T-helper 17 cell (primary cell): Measurements from ENCODE around the gene TNFRSF1A. TPM values are rescaled to one million over a fixed set of nuclear protein-coding genes. Genes with fewer than 3 reads are reported as not detected.

Source experiments
- ATAC-seq: fragments of 150-1000 bp; cut with Tn5 transposase; 2 replicates; pipeline ENCODE4 v1.10.0; 2021; ENCODE audit warnings: mild to moderate bottlenecking, moderate library complexity
- DNase-seq, 3 donors: peaks; one replicate each; pipeline versions ENCODE4 v3.0.0 to v3.0.0-alpha.2; 2020 to 2021
- H3K9me3 ChIP-seq: one replicate; pipeline ENCODE4 v1.7.0; 2013; ENCODE audit warnings: low read length, mild to moderate bottlenecking; ENCODE audit not compliant: control insufficient read depth, poor library complexity, severe bottlenecking
- H3K27ac Mint-ChIP-seq: one replicate; pipeline ENCODE4 v1.8.0; 2022; ENCODE audit warnings: mild to moderate bottlenecking, moderate library complexity, mixed read lengths
- H3K27me3 Mint-ChIP-seq: one replicate; pipeline ENCODE4 v1.8.0; 2022; ENCODE audit warnings: mixed read lengths
- H3K36me3 Mint-ChIP-seq: one replicate; pipeline ENCODE4 v1.8.0; 2022; ENCODE audit warnings: low read depth, mixed read lengths
- H3K4me1 Mint-ChIP-seq: one replicate; pipeline ENCODE4 v1.8.0; 2022; ENCODE audit warnings: mild to moderate bottlenecking, mixed read lengths
- H3K4me3 Mint-ChIP-seq: one replicate; pipeline ENCODE4 v1.8.0; 2022; ENCODE audit warnings: mild to moderate bottlenecking, moderate library complexity, mixed read lengths
- total RNA-seq, 4 donors: library from RNA in 2 of 4; stranded (reverse) in 2 of 4; gene quantifications; one replicate each; pipeline ENCODE4 v1.2.3 and lab custom pipeline; 2022 to 2026

Gene TNFRSF1A
- total RNA-seq, 2 donors from 2014 or later: 22.4 to 23.0 TPM

DNA sequence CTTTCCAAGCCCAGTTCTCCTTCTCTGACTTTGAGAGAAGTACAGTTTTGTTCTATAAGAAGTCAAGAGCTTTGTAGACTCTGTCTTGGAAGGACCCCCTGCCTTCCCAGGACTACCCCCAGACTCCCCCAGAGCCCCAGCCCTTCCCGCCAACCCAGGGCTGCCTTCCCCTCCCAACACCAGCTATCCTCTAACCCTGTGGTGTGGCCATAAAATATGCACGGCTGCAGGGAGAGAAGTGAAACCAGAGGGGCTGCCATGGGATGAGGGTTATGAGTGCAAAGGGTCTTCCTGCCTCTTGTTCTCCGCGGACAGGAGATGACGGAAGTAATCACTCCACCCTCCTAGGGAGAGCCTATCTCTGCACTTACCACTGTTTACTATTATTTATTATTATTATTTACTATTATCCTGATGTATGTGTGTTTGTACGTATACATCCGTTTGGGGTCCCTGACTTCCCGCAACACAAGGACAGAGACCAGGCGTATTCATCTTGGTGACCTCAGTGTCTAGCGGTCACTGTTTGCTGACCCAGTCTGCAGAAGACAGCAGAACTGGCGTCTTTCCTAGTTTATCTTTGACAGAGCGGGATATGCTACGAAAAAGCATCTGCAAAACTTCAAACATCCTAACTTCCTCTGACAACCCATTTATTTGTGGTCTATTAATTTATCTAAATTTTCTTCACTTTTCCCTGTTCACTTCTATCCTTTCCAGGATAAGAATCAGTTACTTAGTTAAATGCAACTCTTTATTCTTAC lies 37.0 kb upstream of the TNFRSF1A start:
- Mint-ChIP-seq H3K36me3 (peaks cover 2% of the 10 kb centered on the region), H3K27me3 (peaks cover 27% of the 10 kb centered on the region), H3K4me3 (no peak overlapping the region), H3K4me1 (peaks cover 21% of the 10 kb centered on the region), H3K27ac (no peak overlapping the region)
- no peaks in the 10 kb centered on the region for H3K9me3 ChIP-seq
- ATAC-seq (no peak), DNase-seq (no peak)

DNA sequence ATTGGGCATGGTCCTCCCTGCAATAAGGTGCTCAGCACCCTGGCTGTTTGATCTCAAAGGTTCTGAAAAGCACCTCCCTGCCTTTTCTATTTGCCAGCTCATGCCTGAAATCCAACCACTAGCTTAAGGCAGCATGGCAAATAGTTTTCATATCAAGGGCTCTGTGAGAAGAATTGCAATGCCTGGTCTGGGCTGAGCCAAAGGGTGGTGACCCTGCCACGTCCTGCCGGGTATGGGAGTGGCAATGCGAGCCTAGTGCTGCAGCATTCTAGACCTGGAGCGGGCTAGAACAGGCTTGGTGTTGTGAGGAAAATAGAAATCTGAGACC lies 35.8 kb upstream of the TNFRSF1A start:
- Mint-ChIP-seq H3K27me3 (peaks cover 28% of the 10 kb centered on the region), H3K27ac (peak overlapping the region; percentile 85), H3K4me1 (peaks cover 32% of the 10 kb centered on the region), H3K36me3 (no peaks in the 10 kb centered on the region), H3K4me3 (peak overlapping the region; percentile 15)
- H3K9me3 ChIP-seq: no peaks in the 10 kb centered on the region
- DNase-seq: no peak
- no peak for ATAC-seq

DNA sequence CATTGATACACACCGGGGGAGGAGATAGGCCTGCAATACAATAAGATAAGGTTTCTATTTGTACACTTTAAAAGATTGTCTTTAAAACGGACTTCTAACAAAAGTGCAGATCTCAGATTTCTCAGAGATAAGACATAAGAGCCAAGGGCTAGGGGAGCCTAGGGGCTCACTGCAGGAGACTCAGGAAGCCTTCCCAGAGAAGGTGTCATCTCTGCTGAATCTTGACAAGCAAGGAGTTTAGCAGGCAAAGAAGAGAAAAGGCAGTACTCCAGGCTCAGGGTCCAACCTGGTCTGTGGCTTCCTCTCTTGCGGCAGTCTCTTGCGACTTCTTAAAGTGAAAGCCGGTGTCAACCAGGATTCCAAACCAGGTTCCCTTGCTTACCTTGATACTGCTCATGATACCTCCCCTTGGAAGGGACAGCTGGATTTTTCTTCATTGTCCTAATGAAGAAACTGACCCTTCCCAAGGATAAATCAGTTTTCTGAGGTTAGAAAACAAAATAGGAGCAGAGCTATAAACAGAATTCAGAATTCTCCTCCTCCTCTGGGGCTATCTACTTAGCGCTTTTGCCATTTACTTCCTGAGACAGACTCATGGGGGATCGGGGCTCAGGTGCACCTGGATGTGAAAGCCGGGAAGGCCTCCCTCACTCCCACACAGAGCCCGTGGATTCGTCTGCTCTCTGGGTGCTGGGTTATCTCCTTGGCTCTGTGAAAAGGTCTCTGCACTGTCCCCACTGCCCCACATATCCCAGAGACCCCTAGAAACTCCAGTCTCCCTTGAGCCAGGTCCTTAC lies 35.2 kb upstream of the TNFRSF1A start:
- Mint-ChIP-seq H3K27me3 (peaks cover 23% of the 10 kb centered on the region), H3K4me1 (peaks cover 34% of the 10 kb centered on the region), H3K36me3 (no peaks in the 10 kb centered on the region), H3K4me3 (peak overlapping the region; percentile 64), H3K27ac (peak overlapping the region; percentile 85)
- ATAC-seq (peak; percentile 62), DNase-seq (no peak)
- no peaks in the 10 kb centered on the region for H3K9me3 ChIP-seq

DNA sequence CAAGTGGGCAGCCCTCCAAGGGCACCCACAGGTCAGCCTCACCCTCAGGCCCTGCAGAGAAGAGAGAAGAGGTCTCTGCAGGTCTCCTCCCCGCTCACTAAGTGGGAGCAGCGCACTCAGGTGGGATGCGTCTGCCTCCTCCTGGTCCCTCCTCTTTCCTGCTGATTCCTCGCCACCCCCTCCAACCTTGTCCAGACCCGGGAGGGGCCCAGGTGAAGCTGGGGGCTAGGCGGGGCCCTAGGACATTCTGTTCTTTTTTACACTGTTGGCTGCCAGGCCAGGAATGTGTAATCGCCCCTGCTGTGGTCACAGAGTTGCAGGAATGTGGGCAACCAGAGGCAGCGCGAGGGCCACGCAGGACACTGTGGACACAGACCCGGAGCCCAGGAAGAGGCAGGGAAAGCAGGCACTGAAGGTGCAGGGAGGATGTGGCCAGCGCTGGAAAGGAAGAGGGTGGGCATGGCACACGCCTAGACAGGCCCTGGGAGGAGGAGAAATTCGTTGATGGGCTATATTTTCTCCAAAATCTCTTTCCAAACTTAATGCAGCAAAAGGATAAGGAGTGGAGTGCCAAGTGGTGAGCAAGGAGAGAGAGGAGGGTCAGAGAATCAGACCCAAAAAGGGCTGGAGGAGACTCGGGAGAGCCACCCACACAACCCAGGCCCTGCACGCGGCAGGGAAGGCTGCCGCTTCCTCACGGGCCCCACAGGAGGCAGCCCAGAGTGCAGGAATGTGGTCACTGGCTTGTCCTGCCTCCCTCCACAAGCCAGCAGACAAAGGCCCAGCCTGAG lies 34.4 kb upstream of the TNFRSF1A start:
- Mint-ChIP-seq H3K27me3 (peaks cover 15% of the 10 kb centered on the region), H3K4me1 (peaks cover 34% of the 10 kb centered on the region), H3K36me3 (no peaks in the 10 kb centered on the region), H3K27ac (peak overlapping the region; percentile 85), H3K4me3 (peak overlapping the region; percentile 71)
- no peaks in the 10 kb centered on the region for H3K9me3 ChIP-seq
- DNase-seq (no peak), ATAC-seq (peak; percentile 61)

DNA sequence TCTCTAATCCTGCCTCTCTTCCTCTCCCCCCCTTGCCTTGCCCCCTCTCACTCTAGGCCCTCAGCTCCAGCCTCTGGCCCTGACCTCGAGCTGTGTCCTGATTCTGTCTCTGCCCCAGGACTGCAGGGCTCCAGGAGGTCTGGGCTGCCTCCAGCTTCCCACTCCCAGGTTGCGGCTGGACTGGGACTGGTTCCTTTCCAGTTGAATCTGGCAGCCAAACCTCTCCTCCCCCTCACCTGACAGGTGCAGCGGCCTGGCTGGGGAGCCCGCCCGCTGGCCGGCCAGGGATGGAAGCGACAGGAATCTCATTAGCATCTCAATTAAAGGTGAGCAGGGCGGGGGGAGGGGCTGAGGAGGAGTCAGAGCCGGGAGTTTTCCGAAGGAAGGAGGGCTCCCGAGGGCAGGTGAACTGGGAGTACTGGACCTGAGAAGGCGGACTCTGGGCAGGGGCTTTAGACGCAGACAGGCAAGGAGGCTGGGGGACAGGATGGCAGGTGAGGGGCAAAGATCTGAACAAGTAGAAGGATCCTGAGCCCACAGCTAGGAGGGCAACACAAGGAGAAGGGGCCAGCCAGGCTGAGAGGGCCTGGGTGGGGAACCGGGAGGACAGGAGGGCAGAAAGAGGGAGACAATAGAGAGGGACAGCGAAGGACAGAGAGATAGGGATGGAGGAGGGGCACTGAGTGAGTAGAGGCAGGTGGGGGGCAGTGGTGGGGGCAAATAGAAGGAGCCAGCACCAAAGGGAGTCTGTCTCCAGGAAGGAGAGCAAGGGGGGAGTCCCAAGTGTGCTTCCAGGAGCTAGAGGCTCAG lies 33.6 kb upstream of the TNFRSF1A start, which contains the start of gene SCNN1A:
TSS of gene SCNN1A (minus strand) at position 295 of the 810 bp plus-strand sequence. CDS start 780 bp downstream, outside the sequence.
- Mint-ChIP-seq H3K27ac (peak within 1 kb of the TSS; percentile 85), H3K4me3 (peak within 1 kb of the TSS; percentile 71), H3K36me3 (no peaks in the 10 kb centered on the region), H3K27me3 (peaks cover 7% of the 10 kb centered on the region), H3K4me1 (peaks cover 30% of the 10 kb centered on the region)
- ATAC-seq (no peak), DNase-seq (no peak)
- H3K9me3 ChIP-seq: no peaks in the 10 kb centered on the region

DNA sequence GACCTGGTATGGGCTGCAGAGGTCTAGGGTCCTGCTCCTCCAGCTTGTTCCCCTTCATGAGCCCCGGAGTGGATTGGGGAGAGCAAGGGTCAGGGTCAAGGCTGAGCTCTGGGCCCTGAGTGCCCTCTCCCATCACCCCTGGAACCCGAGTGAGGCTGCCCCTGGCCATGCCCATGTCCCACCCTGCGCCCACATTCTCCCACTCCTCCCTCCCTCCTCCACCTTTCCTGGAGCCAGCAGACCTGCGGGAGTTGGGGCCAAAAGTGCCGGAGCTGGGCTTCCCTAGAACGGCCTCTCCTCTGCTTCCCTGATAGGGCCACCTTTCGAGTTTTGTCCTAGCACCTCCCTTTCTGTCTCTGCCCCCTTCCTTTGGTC lies 32.9 kb upstream of the TNFRSF1A start:
- no peaks in the 10 kb centered on the region for H3K9me3 ChIP-seq
- ATAC-seq: no peak
- Mint-ChIP-seq H3K36me3 (no peaks in the 10 kb centered on the region), H3K27me3 (peaks cover 7% of the 10 kb centered on the region), H3K27ac (no peak overlapping the region), H3K4me3 (no peak overlapping the region), H3K4me1 (peaks cover 30% of the 10 kb centered on the region)
- DNase-seq: no peak

DNA sequence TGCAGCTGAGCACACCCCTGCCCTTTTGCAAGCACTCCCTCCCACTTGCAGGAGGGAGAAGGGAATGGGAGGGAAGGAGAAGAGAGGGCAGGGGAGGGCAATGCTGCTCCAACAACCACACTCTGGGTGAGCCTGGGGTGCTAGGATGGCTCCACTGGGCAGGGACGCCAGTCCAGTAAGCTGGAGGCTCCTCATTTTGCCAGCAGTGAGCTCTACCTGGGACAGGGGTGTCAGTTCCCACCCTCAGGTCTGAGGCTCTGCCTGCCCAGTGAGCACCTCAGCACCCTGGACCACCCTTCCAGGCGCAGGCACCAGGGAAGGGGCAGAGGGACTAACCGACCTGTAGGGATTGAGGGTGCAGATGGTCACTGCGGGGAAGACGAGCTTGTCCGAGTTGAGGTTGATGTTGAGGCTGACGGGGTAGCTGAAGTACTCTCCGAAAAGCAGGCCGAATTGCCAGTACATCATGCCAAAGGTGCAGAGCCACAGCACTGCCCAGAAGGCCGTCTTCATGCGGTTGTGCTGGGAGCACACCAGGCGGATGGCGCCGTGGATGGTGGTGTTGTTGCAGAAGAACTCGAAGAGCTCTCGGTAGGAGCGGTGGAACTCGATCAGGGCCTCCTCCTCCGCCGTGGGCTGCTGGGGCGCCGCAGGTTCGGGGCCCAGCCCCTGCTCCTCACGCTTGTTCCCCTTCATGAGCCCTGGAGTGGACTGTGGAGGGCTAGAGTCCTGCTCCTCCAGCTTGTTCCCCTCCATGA lies 32.3 kb upstream of the TNFRSF1A start:
- no peak overlapping the region for H3K4me3 Mint-ChIP-seq
- DNase-seq (no peak), ATAC-seq (no peak)
- H3K36me3 Mint-ChIP-seq: no peaks in the 10 kb centered on the region
- H3K27ac Mint-ChIP-seq: no peak overlapping the region
- H3K4me1 Mint-ChIP-seq: peaks cover 30% of the 10 kb centered on the region
- H3K9me3 ChIP-seq: no peaks in the 10 kb centered on the region
- peaks cover 7% of the 10 kb centered on the region for H3K27me3 Mint-ChIP-seq

DNA sequence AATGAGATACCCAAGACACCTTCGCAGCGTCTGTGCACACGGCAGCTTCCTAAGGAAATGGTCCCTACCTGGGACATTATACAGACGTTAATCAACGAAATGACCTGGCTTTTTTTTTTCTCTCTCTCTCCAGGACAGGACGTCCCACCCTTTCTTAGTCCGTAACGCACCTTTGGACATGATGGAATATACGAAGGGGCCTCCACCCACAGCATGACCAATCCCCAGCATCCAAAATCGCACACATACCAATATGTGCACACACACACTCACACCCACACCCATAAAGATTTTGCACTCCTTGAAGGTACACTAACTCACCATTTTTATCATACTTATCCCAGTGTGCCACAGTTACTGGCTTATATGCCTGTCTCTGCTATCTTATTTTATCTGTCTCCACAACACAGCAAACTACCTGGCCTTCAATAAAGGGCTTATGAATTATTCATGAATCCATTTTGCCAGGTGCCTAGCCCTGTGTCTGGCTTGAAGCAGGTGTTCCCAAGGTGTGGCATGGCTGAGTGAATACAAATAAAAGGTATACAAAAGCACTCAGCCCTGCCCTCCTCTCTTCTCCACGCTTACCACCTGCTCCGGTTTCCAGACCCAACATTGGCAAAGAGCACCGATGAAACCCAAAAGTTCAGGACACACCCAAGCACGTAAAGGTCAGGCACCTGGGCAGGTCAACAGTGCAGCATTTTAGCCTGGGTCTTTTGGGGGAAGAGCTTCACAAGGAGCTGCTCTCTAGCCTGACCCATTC lies 31.3 kb upstream of the TNFRSF1A start:
- DNase-seq (no peak), ATAC-seq (no peak)
- no peak overlapping the region for H3K27ac Mint-ChIP-seq
- H3K9me3 ChIP-seq: no peaks in the 10 kb centered on the region
- H3K4me1 Mint-ChIP-seq: peaks cover 30% of the 10 kb centered on the region
- H3K4me3 Mint-ChIP-seq: no peak overlapping the region
- H3K27me3 Mint-ChIP-seq: peaks cover 7% of the 10 kb centered on the region
- H3K36me3 Mint-ChIP-seq: no peaks in the 10 kb centered on the region

DNA sequence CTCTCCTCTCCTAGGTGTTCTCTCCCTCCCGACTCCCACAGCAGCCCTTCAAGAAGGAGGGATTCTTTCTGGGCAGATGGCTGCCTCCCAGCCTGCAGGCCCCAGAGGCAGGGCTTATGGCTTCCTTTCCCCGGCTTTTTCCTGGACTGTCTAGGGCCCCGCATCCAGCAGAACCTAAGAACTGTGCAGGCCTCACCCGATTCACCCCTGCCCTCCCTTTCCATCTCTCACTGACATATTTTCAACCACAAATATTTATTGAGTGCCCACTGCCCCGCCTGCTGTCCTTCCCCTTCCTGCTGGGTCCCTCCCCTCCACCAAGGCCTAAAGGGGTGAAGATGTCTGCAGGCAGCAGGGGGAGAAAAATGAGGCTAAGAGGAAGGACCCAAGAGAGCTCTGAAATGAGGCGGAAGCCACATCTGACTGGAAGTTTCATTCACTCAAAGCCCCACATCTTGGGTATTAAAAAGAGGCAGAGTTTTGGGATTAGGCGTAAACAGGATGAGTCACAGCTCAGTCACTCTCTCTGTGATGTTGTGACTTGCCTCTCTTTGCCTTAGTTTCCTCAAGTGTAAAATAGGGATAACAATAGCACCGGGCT lies 30.6 kb upstream of the TNFRSF1A start:
- Mint-ChIP-seq H3K27ac (no peak overlapping the region), H3K27me3 (peaks cover 7% of the 10 kb centered on the region), H3K36me3 (no peaks in the 10 kb centered on the region), H3K4me1 (peaks cover 29% of the 10 kb centered on the region), H3K4me3 (peak overlapping the region; percentile 36)
- no peak for DNase-seq
- no peaks in the 10 kb centered on the region for H3K9me3 ChIP-seq
- ATAC-seq: peak; percentile 21

DNA sequence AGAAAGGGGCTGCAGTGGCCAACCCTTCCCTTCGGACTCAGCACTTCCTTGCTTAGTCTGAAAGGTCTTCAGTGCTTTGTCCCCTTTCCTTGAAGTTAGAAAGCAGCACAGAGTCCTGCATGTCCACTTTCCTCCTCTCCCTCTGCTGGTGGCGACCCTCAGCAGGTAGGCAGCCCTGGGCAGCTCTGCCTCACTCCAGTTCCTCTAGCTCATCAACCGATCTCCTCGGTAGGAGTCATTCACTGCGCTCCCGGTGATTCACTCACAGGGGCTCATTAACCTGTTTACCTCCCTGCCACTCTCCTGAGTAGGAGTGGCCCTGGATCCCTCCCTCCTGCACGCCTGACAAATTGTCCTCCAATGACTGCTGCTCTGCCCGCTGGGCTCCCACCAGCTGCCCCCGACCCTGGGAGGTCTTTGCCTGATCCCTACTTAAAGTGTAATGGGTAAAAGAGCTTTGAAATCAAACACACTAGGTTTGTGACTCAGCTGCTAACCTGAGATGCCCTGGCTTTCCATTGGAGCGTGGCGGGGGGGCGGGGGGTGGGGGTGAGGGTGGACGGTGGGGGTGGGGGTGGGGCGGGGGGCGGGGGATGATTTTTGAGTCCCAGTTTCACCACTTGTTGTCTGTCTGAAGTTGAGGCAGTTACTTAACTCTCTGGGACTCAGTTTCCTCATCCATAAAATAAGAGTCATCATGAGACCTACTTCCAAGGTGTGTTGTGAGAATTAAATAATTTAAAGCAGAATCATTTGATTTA lies 29.3 kb upstream of the TNFRSF1A start:
- no peak for ATAC-seq
- no peak overlapping the region for H3K4me3 Mint-ChIP-seq
- no peak overlapping the region for H3K27ac Mint-ChIP-seq
- no peaks in the 10 kb centered on the region for H3K9me3 ChIP-seq
- peaks cover 7% of the 10 kb centered on the region for H3K27me3 Mint-ChIP-seq
- no peak for DNase-seq
- peaks cover 22% of the 10 kb centered on the region for H3K4me1 Mint-ChIP-seq
- H3K36me3 Mint-ChIP-seq: no peaks in the 10 kb centered on the region

DNA sequence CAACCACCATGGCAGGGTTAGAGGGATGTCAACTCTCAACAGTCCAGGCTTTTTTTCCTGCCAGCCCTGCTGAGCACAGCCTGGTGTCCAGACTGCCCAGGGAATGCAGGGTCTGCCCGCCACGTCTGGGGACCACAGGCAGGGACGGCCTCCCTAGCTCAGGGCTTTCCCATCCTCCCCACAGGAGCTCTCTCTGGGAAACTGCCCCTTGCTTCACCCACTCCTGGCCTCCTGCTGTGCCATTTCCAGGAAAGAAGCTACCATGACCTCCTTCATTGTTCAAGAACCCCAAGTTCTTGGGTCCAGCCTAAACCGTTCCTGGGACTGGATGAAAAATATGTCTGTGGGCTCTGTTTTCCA lies 28.7 kb upstream of the TNFRSF1A start:
- no peak overlapping the region for H3K4me3 Mint-ChIP-seq
- peaks cover 19% of the 10 kb centered on the region for H3K4me1 Mint-ChIP-seq
- H3K9me3 ChIP-seq: no peaks in the 10 kb centered on the region
- H3K27ac Mint-ChIP-seq: no peak overlapping the region
- H3K36me3 Mint-ChIP-seq: no peaks in the 10 kb centered on the region
- DNase-seq (no peak), ATAC-seq (no peak)
- peaks cover 7% of the 10 kb centered on the region for H3K27me3 Mint-ChIP-seq
